ENCODE data around the gene TMEM150B. TPM values are rescaled to one million over a fixed set of nuclear protein-coding genes. Genes with fewer than 3 reads are reported as not detected.
"Not testable (repeated sequence)": the region's sequence is repeated elsewhere in the genome, so short reads cannot be mapped to it uniquely, and the experiment has no call there.

Gene TMEM150B
- total and polyA plus RNA-seq, 2 experiments from 2014 or later, result 0.29 TPM; not detected in 1

DNA sequence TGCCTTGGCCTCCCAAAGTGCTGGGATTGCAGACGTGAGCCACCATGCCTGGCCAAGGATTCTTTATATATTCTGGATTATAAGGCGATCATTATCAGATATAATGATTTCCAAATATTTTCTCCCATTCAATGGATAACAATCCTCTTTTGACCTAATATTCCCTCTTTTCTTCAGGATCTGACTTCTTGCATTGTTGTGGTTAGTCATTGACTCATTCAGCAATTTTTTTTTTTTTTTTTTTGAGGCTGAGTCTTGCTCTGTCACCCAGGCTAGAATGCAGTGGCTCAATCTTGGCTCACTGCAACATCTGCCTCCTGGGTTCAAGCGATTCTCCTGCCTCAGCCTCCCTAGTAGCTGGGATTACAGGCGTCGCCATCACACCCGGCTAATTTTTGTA, 4.7 kb upstream of the TMEM150B start:
- H3K9me3 Mint-ChIP-seq, H3K4me3 ChIP-seq, ATAC-seq: not testable (repeated sequence)

DNA sequence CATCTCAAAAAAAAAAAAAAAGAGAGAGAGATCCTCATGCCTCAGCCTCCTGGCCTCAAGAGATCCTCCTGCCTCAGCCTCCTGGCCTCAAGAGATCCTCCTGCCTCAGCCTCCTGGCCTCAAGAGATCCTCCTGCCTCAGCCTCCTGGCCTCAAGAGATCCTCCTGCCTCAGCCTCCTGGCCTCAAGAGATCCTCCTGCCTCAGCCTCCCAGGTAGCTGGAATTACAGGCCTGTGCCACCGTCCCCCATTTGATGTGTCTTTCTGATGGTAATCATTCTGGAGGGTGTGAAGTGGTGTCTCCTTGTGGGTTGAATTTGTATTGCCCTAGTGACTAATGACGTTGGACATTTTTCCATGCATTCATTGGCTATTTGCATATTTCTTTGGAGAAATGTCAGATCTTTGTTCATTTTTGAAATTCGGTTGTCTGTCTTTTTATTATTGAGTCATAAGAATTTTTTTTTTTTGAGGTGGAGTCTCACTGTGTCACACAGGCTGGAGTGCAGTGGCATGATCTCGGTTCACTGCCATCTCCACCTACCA, 3.7 kb upstream of the TMEM150B start:
- not testable (repeated sequence) for H3K9me2 ChIP-seq (ENCODE audit: insufficient read depth); ATAC-seq

More for the DNA sequence above, 4.7 kb upstream of the TMEM150B start:
- H3K27me3 ChIP-seq (ENCODE audit: insufficient read depth); H3K4me1 Mint-ChIP-seq; H3K9me2 ChIP-seq (ENCODE audit: insufficient read depth); H3K4me3 Mint-ChIP-seq; H3K36me3 ChIP-seq (ENCODE audit: insufficient read depth); H3K4me1 ChIP-seq (ENCODE audit: insufficient read depth); H3F3A ChIP-seq (replicated peaks; ENCODE audit: low read depth); H4K20me1 ChIP-seq (replicated peaks; ENCODE audit: insufficient read depth); H3K27ac Mint-ChIP-seq; DNase-seq (ENCODE audit: low spot score); H3K79me2 ChIP-seq (replicated peaks; ENCODE audit: insufficient read depth); H3K36me3 Mint-ChIP-seq (ENCODE audit: low read depth); H2AFZ ChIP-seq; H3K4me2 ChIP-seq; H3K27ac ChIP-seq (ENCODE audit: low read depth): not testable (repeated sequence)
- peaks cover 14% of the 10 kb centered on the region for H3K27me3 Mint-ChIP-seq (ENCODE audit: insufficient read depth, low read depth, poor library complexity)

DNA sequence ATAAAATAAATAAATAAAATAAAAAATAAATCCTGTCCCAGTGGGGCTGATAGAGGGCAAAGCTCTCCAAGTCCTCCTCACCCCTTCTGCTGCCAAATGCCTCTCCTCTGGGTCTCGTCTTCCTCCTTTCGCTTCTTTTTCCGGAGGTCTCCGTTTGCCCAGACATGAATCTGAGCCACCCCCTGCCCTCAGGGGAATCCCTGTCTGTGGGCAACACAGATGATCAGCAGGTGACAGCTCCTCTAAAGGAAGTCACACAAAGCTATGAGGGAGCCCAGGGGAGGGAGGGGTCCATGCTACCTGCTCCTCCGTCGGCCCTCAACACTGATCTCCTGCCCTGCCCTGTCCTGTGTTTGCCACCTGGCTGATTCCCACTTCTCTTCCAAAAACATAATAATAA, 479 bp downstream of the TMEM150B start:
- Histone ChIP-seq H3K9me2 (ENCODE audit: insufficient read depth) (no peaks in the 10 kb centered on the region), H3K79me2 (replicated peaks; ENCODE audit: insufficient read depth) (no peaks in the 10 kb centered on the region), H3F3A (replicated peaks; ENCODE audit: low read depth) (0 out of 2 replicates have a peak, but pooled peaks cover 4% of the 10 kb centered on the region), H2AFZ (0 out of 2 replicates have a peak overlapping the region, but pooled peaks have one; percentile 32), H3K27me3 (ENCODE audit: insufficient read depth) (no peaks in the 10 kb centered on the region), H3K4me3 (no peak overlapping the region), H3K27ac (ENCODE audit: low read depth) (no peak overlapping the region), H3K36me3 (ENCODE audit: insufficient read depth) (no peaks in the 10 kb centered on the region), H3K4me2 (no peak overlapping the region), H3K4me1 (ENCODE audit: insufficient read depth) (peaks cover 5% of the 10 kb centered on the region; the same call in 1 of the 2 replicates), H4K20me1 (replicated peaks; ENCODE audit: insufficient read depth) (no peaks in the 10 kb centered on the region)
- no peak overlapping the region; the same call in 1 of the 2 replicates for H3K27ac Mint-ChIP-seq
- no peaks in the 10 kb centered on the region; the same call in 2 of the 3 replicates for H3K9me3 Mint-ChIP-seq
- H3K4me3 Mint-ChIP-seq, result no peak overlapping the region
- ATAC-seq (no peak), DNase-seq (ENCODE audit: low spot score) (no peak)
- peaks cover 15% of the 10 kb centered on the region for H3K4me1 Mint-ChIP-seq
- no peaks in the 10 kb centered on the region for H3K36me3 Mint-ChIP-seq (ENCODE audit: low read depth)
- peaks cover 14% of the 10 kb centered on the region for H3K27me3 Mint-ChIP-seq (ENCODE audit: insufficient read depth, low read depth, poor library complexity)
- no peak for TF ChIP-seq STAT1 (IDR thresholded peaks at IDR 0.05; ENCODE audit: unreplicated experiment)
- TF ChIP-seq CREB1 (CRISPR knock-in tag; IDR thresholded peaks at IDR 0.05; ENCODE audit: low read depth), result no peak
- TF ChIP-seq ETS1 (IDR thresholded peaks at IDR 0.05), result no peak
- TF ChIP-seq, protein P1, sequence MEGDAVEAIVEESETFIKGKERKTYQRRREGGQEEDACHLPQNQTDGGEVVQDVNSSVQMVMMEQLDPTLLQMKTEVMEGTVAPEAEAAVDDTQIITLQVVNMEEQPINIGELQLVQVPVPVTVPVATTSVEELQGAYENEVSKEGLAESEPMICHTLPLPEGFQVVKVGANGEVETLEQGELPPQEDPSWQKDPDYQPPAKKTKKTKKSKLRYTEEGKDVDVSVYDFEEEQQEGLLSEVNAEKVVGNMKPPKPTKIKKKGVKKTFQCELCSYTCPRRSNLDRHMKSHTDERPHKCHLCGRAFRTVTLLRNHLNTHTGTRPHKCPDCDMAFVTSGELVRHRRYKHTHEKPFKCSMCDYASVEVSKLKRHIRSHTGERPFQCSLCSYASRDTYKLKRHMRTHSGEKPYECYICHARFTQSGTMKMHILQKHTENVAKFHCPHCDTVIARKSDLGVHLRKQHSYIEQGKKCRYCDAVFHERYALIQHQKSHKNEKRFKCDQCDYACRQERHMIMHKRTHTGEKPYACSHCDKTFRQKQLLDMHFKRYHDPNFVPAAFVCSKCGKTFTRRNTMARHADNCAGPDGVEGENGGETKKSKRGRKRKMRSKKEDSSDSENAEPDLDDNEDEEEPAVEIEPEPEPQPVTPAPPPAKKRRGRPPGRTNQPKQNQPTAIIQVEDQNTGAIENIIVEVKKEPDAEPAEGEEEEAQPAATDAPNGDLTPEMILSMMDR (conservative IDR thresholded peaks at IDR 0.05; ENCODE audit: low read depth in 2 of 2), result no peak
- no peak for TF ChIP-seq REST (IDR thresholded peaks at IDR 0.05; ENCODE audit: unreplicated experiment)

More for the DNA sequence above, 3.7 kb upstream of the TMEM150B start:
- not testable (repeated sequence) for H3K4me3 ChIP-seq; H3K79me2 ChIP-seq (replicated peaks; ENCODE audit: insufficient read depth); H3K4me3 Mint-ChIP-seq; H3K27ac ChIP-seq (ENCODE audit: low read depth); H3K4me1 ChIP-seq (ENCODE audit: insufficient read depth); H3K36me3 Mint-ChIP-seq (ENCODE audit: low read depth); H3K27me3 ChIP-seq (ENCODE audit: insufficient read depth); H3K4me2 ChIP-seq; H3K36me3 ChIP-seq (ENCODE audit: insufficient read depth); H3K27ac Mint-ChIP-seq; H3F3A ChIP-seq (replicated peaks; ENCODE audit: low read depth); H3K9me3 Mint-ChIP-seq; H3K4me1 Mint-ChIP-seq; H2AFZ ChIP-seq; DNase-seq (ENCODE audit: low spot score); H4K20me1 ChIP-seq (replicated peaks; ENCODE audit: insufficient read depth)
- H3K27me3 Mint-ChIP-seq (ENCODE audit: insufficient read depth, low read depth, poor library complexity), result peaks cover 17% of the 10 kb centered on the region

All from GM23338 (cell line).